Ascending aorta (tissue), 2 donors: ENCODE data around the gene CDHR4. TPM values are rescaled to one million over a fixed set of nuclear protein-coding genes. Genes with fewer than 3 reads are reported as not detected.
"Not testable (repeated sequence)": the region's sequence is repeated elsewhere in the genome, so short reads cannot be mapped to it uniquely, and the experiment has no call there.

ENCODE experiments used
- DNase-seq, 2 donors: peaks; one replicate each; pipeline ENCODE4 v3.0.0-alpha.2; 2019; ENCODE audit warnings: low spot score in 2 of 2
- H3K27ac ChIP-seq, 2 donors: fragments of 200-600 bp; sonication (generic); one replicate each; pipeline ENCODE4 v1.5.1; 2016 to 2017; ENCODE audit warnings: mild to moderate bottlenecking in 1 of 2
- H3K27me3 ChIP-seq: fragments of 200-600 bp; sonication (generic); one replicate; pipeline ENCODE4 v1.5.1; 2017
- H3K36me3 ChIP-seq, 2 donors: fragments of 200-600 bp; sonication (generic); one replicate each; pipeline ENCODE4 v1.5.1; 2016
- H3K4me1 ChIP-seq, 2 donors: fragments of 200-600 bp; sonication (generic); one replicate each; pipeline ENCODE4 v1.5.1; 2016 to 2017; ENCODE audit warnings: mild to moderate bottlenecking in 1 of 2
- H3K4me3 ChIP-seq, 2 donors: fragments of 200-600 bp; sonication (generic); one replicate each; pipeline ENCODE4 v1.5.1; 2016 to 2017; ENCODE audit warnings: mild to moderate bottlenecking in 1 of 2
- H3K9me3 ChIP-seq, 2 donors: fragments of 200-600 bp; sonication (generic); one replicate each; pipeline ENCODE4 v1.5.1; 2016
- CTCF ChIP-seq, 3 experiments: fragments of 200-600 bp in 2 of 3; fragments of 450-650 bp in 1 of 3; sonication (generic) in 2 of 3; IDR thresholded peaks; one replicate each; pipeline ENCODE4 v1.5.1; 2016 to 2019; ENCODE audit warnings: antibody characterized with exemption in 3 of 3, mild to moderate bottlenecking in 1 of 3, moderate library complexity in 1 of 3
- intact Hi-C: fragments of 100-400 bp; cut with DNase I; formaldehyde crosslinking; loops from one replicate; pipeline ENCODE4 v1.15.1; 2023
- total RNA-seq: library from RNA; depleted of rRNA; stranded (reverse); fragments of >200 nt; gene quantifications from one replicate; pipeline ENCODE4 v1.1.0, GENCODE V29; 2016

Gene CDHR4
- total RNA-seq, 1 donor from 2014 or later: not detected

GRCh38 chr3:49786357-49787181 lies 13.1 kb downstream of the CDHR4 start, which contains the start of gene IP6K1:
Gene IP6K1 (minus strand): TSS chr3:49786542. CDS start chr3:49748040, 38,502 bp downstream.
- peaks cover 0 to 6% of the 10 kb centered on the region in 2 donors for H3K36me3 ChIP-seq
- intact Hi-C loops: loop anchor here (1.0 to 5.0 kb wide), 5 partner anchors 16 to 664 kb away; partner anchors contain the start of genes TRAIP and USP19
- no peak for TF ChIP-seq CTCF (IDR thresholded peaks at IDR 0.05)
- peaks cover 10 to 20% of the 10 kb centered on the region in 2 donors for H3K4me1 ChIP-seq
- peak; percentile 100 for DNase-seq
- no peaks in the 10 kb centered on the region for H3K27me3 ChIP-seq
- H3K9me3 ChIP-seq: no peaks in the 10 kb centered on the region
- H3K27ac ChIP-seq: peak within 1 kb of the TSS; percentile 91 to 92
- peak within 1 kb of the TSS; percentile 82 to 96 for H3K4me3 ChIP-seq

DNA sequence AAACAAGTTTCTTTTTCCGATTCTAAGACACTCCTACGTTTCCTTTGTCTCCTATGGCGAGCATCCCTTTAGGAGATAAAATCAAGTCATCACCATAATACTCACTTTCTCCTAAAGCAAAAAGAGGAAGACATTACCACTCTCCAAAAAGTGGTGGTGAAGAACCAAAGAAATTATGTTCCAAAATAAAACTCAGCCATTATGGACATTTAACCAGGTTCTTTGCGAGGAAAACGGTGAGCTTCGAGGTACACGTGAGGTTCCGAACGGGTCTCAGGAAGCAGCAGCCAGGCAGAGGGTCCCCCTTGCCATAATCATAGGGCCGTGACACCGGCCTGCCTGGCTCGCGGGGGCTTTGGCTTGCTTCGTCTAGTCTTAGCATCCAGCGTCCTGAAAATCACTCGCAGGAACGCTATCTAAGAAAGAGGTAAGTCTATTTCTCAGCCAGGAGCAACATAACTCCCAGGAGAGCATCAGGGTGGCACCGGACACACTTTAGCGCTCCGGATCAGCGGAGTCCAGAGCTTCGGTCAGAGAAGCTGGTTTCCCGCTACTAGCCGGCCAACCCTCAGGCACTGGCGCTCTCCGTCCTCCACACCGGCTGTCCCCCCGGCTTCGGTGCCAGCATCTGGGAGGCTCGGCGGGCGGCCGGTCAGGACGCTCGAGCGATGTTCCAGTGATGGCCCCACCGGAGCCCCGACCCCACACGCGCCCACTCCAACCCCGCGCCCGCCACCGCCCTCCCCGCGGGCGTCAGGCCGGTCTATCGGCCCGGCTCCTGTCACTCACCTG lies 13.9 kb downstream of the CDHR4 start:
- Histone ChIP-seq H3K9me3 (no peaks in the 10 kb centered on the region), H3K27me3 (no peaks in the 10 kb centered on the region), H3K4me3 (peak overlapping the region; percentile 82 to 96), H3K27ac (peak overlapping the region; percentile 91 to 92), H3K36me3 (peaks cover 4 to 12% of the 10 kb centered on the region in 2 donors), H3K4me1 (peaks cover 10 to 23% of the 10 kb centered on the region in 2 donors)
- intact Hi-C loops: loop anchor here (1.0 to 5.0 kb wide), 5 partner anchors 17 to 663 kb away; partner anchors contain the start of genes TRAIP and USP19
- peak in 1 of 2 donors; percentile 69 for DNase-seq
- no peak for TF ChIP-seq CTCF (IDR thresholded peaks at IDR 0.05)

DNA sequence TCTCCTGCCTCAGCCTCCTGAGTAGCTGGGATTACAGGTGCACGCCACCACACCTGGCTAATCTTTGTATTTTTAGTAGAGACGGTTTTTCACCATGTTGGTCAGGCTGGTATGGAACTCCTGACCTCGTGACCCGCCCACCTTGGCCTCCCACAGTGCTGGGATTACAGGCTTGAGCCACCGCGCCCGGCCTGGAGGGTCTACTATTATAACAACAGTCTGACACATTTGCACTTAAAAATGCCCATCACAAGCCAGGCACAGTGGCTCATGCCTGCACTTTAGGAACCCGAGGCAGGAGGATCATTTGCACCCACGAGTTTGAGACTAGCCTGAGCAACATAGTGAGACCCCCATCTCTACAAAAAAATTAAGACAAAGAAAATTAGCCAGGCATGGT lies 17.4 kb downstream of the CDHR4 start:
- H3K36me3 ChIP-seq: peaks cover 5 to 21% of the 10 kb centered on the region in 2 donors
- intact Hi-C loops, H3K4me3 ChIP-seq, H3K9me3 ChIP-seq, H3K27ac ChIP-seq, H3K27me3 ChIP-seq: not testable (repeated sequence)
- peaks cover 10 to 22% of the 10 kb centered on the region in 2 donors for H3K4me1 ChIP-seq
- peak in 1 of 2 donors; percentile 46 for DNase-seq

- peak in 1 of 2 donors; percentile 22 for DNase-seq
- Histone ChIP-seq H3K27me3 (no peaks in the 10 kb centered on the region), H3K27ac (no peak overlapping the region), H3K4me3 (no peak overlapping the region), H3K4me1 (peaks cover 6 to 16% of the 10 kb centered on the region in 2 donors), H3K9me3 (no peaks in the 10 kb centered on the region), H3K36me3 (peaks cover 10 to 27% of the 10 kb centered on the region in 2 donors)
- intact Hi-C loops: no loop called here
- TF ChIP-seq CTCF (IDR thresholded peaks at IDR 0.05): no peak
Measured at GRCh38 chr3:49781415-49782199, 18.1 kb downstream of the CDHR4 start.

DNA sequence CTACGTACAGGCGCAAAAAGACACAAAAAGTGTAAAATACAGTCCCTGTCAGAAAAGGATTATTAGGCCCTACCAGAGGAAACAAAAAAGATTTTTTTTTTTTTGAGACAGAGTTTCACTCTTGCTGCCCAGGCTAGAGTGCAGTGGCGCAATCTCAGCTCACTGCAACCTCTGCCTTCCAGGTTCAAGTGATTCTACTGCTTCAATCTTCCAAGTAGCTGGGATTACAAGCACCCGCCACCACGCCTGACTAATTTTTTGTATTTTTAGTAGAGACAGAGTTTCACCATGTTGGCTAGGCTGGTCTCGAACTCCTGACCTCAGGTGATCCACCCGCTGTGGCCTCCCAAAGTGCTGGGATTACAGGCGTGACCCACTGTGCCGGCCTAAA lies 18.7 kb downstream of the CDHR4 start:
- intact Hi-C loops: not testable (repeated sequence)
- DNase-seq: peak in 1 of 2 donors; percentile 46
- peaks cover 6 to 16% of the 10 kb centered on the region in 2 donors for H3K4me1 ChIP-seq

More for the DNA sequence above, 18.7 kb downstream of the CDHR4 start:
- peaks cover 10 to 27% of the 10 kb centered on the region in 2 donors for H3K36me3 ChIP-seq
- not testable (repeated sequence) for H3K27me3 ChIP-seq, H3K27ac ChIP-seq, H3K9me3 ChIP-seq, H3K4me3 ChIP-seq
